Retinal pigment epithelial cell (primary cell): ENCODE measurements around the gene FAF1.
A peak's percentile ranks its signal among the peaks of the same experiment; 100 is the strongest.

Experiments used
- DNase-seq: peaks from one replicate; pipeline ENCODE4 v3.0.0-alpha.2; 2010; ENCODE audit warnings: low read depth
- H3K4me3 ChIP-seq: 2 replicates; pipeline ENCODE4 v1.5.1; 2011; ENCODE audit warnings: mild to moderate bottlenecking, low read length, control low read depth, moderate library complexity
- CTCF ChIP-seq: conservative IDR thresholded peaks from 2 replicates; pipeline ENCODE4 v1.5.1; 2011; ENCODE audit warnings: low read depth, low read length, control low read depth, inconsistent platforms

The FAF1 gene

GRCh38 chr1:50841791-50842387 is 118.2 kb downstream of the FAF1 start:
- peak; percentile 26 for DNase-seq
- no peak for TF ChIP-seq CTCF
- H3K4me3 ChIP-seq: no peak overlapping the region

GRCh38 chr1:50836117-50836516 is 124.0 kb downstream of the FAF1 start:
- DNase-seq: no peak
- no peak for TF ChIP-seq CTCF
- no peak overlapping the region for H3K4me3 ChIP-seq

GRCh38 chr1:50833216-50833615 is 126.9 kb downstream of the FAF1 start:
- no peak for TF ChIP-seq CTCF
- no peak for DNase-seq
- no peak overlapping the region for H3K4me3 ChIP-seq

- no peak for DNase-seq
- TF ChIP-seq CTCF: no peak
- no peak overlapping the region for H3K4me3 ChIP-seq
Measured at GRCh38 chr1:50832167-50832566, 127.9 kb downstream of the FAF1 start.

- DNase-seq: no peak
- no peak for TF ChIP-seq CTCF
- no peak overlapping the region for H3K4me3 ChIP-seq
Measured at GRCh38 chr1:50831300-50832061, 128.6 kb downstream of the FAF1 start.

GRCh38 chr1:50830621-50831020 is 129.4 kb downstream of the FAF1 start:
- no peak overlapping the region for H3K4me3 ChIP-seq
- TF ChIP-seq CTCF: no peak
- DNase-seq: no peak
